Testis (tissue), 3 donors: ENCODE data around the gene SNAI1. TPM values are rescaled to one million over a fixed set of nuclear protein-coding genes. Genes with fewer than 3 reads are reported as not detected.
A peak's percentile ranks its signal among the peaks of the same experiment; 100 is the strongest.
"Not testable (repeated sequence)": the region's sequence is repeated elsewhere in the genome, so short reads cannot be mapped to it uniquely, and the experiment has no call there.

Source experiments
- DNase-seq: peaks from one replicate; pipeline ENCODE4 v3.0.0-alpha.2; 2019
- H3K27ac ChIP-seq, 2 donors: fragments of 200-600 bp; sonication (generic); one replicate each; pipeline ENCODE4 v1.5.1; 2019
- H3K27me3 ChIP-seq: fragments of 200-600 bp; sonication (generic); one replicate; pipeline ENCODE4 v1.5.1; 2019
- H3K36me3 ChIP-seq: fragments of 200-600 bp; sonication (generic); one replicate; pipeline ENCODE4 v1.5.1; 2017; ENCODE audit warnings: low read depth; ENCODE audit errors: missing control alignments
- H3K4me1 ChIP-seq: fragments of 200-600 bp; sonication (generic); one replicate; pipeline ENCODE4 v1.5.1; 2019
- H3K4me3 ChIP-seq, 2 donors: fragments of 200-600 bp; sonication (generic); one replicate each; pipeline ENCODE4 v1.5.1; 2017 to 2019
- H3K9me3 ChIP-seq: fragments of 200-600 bp; sonication (generic); one replicate; pipeline ENCODE4 v1.5.1; 2017
- POLR2A ChIP-seq: fragments of 450-650 bp; IDR thresholded peaks from one replicate; pipeline ENCODE4 v1.6.1; 2017; ENCODE audit warnings: antibody characterized with exemption, mild to moderate bottlenecking, moderate library complexity
- WGBS, 2 donors: methylation state at CpG; one replicate each; pipeline ENCODE4 v1.1.5; 2018; 5-methylcytosine and 5-hydroxymethylcytosine counted together
- intact Hi-C: fragments of 100-400 bp; cut with DNase I; formaldehyde crosslinking; loops from one replicate; pipeline ENCODE4 v1.15.1; 2023; ENCODE audit warnings: low total_unique reads
- polyA plus RNA-seq: library from polyadenylated mRNA; stranded (reverse); fragments of 350-450 nt; fragmentation: Illumina TruSeq; extraction: RNeasy Lipid Tissue Mini Kit (QIAGEN cat#74804); gene quantifications from one replicate; pipeline ENCODE4 v1.2.3, GENCODE V29; 2014; ENCODE audit warnings: low read depth, low replicate concordance; ENCODE audit not compliant: insufficient read depth
- total RNA-seq, 2 donors: library from RNA; depleted of rRNA; stranded (reverse); fragments of >200 nt; gene quantifications; one replicate each; pipeline ENCODE4 v1.2.3, GENCODE V29; 2016
- TF ChIP-seq, protein P1 (sequence below), 3 experiments: fragments of 450-650 bp in 2 of 3; fragments of 200-600 bp in 1 of 3; sonication (generic) in 1 of 3; IDR thresholded peaks; one replicate each; pipeline ENCODE4 v1.5.1; 2016 to 2019; ENCODE audit warnings: antibody characterized with exemption in 3 of 3, mild to moderate bottlenecking in 2 of 3, moderate library complexity in 1 of 3

Gene SNAI1
- total and polyA plus RNA-seq, 3 donors from 2014 or later = 4.0 to 7.6 (median 7.0) TPM

GRCh38 chr20:49951151-49951550 is 31.6 kb upstream of the SNAI1 start:
- Histone ChIP-seq H3K27me3 (no peaks in the 10 kb centered on the region), H3K4me3 (no peak overlapping the region), H3K27ac (no peak overlapping the region), H3K9me3 (no peaks in the 10 kb centered on the region), H3K4me1 (no peaks in the 10 kb centered on the region), H3K36me3 (no peaks in the 10 kb centered on the region)
- 92 to 95% methylated on average over 4 of the region's 4 CpGs for WGBS, 2 donors
- DNase-seq = no peak
- TF ChIP-seq, protein P1, sequence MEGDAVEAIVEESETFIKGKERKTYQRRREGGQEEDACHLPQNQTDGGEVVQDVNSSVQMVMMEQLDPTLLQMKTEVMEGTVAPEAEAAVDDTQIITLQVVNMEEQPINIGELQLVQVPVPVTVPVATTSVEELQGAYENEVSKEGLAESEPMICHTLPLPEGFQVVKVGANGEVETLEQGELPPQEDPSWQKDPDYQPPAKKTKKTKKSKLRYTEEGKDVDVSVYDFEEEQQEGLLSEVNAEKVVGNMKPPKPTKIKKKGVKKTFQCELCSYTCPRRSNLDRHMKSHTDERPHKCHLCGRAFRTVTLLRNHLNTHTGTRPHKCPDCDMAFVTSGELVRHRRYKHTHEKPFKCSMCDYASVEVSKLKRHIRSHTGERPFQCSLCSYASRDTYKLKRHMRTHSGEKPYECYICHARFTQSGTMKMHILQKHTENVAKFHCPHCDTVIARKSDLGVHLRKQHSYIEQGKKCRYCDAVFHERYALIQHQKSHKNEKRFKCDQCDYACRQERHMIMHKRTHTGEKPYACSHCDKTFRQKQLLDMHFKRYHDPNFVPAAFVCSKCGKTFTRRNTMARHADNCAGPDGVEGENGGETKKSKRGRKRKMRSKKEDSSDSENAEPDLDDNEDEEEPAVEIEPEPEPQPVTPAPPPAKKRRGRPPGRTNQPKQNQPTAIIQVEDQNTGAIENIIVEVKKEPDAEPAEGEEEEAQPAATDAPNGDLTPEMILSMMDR (IDR thresholded peaks at IDR 0.05) = no peak
- TF ChIP-seq POLR2A = no peak
- intact Hi-C loops = no loop called here

GRCh38 chr20:49955167-49955566 is 27.6 kb upstream of the SNAI1 start:
- no peak overlapping the region for H3K27ac ChIP-seq
- H3K9me3 ChIP-seq = no peaks in the 10 kb centered on the region
- WGBS, 2 donors = 87 to 97% methylated on average over 3 of the region's 3 CpGs
- intact Hi-C loops = no loop called here
- no peak overlapping the region for H3K4me3 ChIP-seq
- no peak for DNase-seq
- no peaks in the 10 kb centered on the region for H3K36me3 ChIP-seq
- TF ChIP-seq POLR2A = no peak
- TF ChIP-seq, protein P1 (IDR thresholded peaks at IDR 0.05) = no peak
- no peaks in the 10 kb centered on the region for H3K27me3 ChIP-seq
- peaks cover 2% of the 10 kb centered on the region for H3K4me1 ChIP-seq

DNA sequence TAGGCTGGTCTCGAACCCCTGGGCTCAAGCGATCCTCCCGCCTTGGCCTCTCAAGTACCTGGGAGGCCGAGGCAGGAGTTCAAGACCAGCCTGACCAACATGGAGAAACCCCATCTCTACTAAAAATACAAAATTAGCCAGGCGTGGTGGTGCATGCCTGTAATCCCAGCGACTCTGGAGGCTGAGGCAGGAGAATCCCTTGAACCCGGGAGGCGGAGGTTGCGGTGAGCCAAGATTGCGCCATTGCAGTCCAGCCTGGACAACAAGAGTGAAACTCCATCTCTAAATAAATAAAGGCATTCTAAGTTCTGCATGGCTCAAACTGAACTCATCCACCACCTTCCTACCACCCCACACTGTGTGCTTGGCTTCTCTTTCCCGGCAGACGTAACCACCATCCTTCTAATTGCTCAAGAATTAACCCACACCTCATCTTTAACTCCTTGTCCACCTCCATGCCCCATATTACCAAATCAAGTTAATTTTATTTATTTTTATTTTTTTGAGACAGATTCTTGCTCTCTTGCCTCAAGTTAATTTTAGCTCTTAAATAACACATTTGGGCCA is 26.9 kb upstream of the SNAI1 start:
- H3K4me1 ChIP-seq, DNase-seq, H3K9me3 ChIP-seq, H3K27me3 ChIP-seq, H3K27ac ChIP-seq, H3K36me3 ChIP-seq, intact Hi-C loops, H3K4me3 ChIP-seq: not testable (repeated sequence)
- WGBS, 2 donors = 84 to 92% methylated on average over 8 to 12 of the region's 12 CpGs

- intact Hi-C loops = no loop called here
- Histone ChIP-seq H3K4me3 (no peak overlapping the region), H3K27me3 (no peaks in the 10 kb centered on the region), H3K4me1 (peaks cover 2% of the 10 kb centered on the region), H3K27ac (no peak overlapping the region), H3K9me3 (no peaks in the 10 kb centered on the region), H3K36me3 (no peaks in the 10 kb centered on the region)
- WGBS, 2 donors = 87 to 89% methylated on average over 18 of the region's 18 CpGs
- DNase-seq = no peak
- no peak for TF ChIP-seq POLR2A
Measured at GRCh38 chr20:49956689-49957088, 26.1 kb upstream of the SNAI1 start.

DNA sequence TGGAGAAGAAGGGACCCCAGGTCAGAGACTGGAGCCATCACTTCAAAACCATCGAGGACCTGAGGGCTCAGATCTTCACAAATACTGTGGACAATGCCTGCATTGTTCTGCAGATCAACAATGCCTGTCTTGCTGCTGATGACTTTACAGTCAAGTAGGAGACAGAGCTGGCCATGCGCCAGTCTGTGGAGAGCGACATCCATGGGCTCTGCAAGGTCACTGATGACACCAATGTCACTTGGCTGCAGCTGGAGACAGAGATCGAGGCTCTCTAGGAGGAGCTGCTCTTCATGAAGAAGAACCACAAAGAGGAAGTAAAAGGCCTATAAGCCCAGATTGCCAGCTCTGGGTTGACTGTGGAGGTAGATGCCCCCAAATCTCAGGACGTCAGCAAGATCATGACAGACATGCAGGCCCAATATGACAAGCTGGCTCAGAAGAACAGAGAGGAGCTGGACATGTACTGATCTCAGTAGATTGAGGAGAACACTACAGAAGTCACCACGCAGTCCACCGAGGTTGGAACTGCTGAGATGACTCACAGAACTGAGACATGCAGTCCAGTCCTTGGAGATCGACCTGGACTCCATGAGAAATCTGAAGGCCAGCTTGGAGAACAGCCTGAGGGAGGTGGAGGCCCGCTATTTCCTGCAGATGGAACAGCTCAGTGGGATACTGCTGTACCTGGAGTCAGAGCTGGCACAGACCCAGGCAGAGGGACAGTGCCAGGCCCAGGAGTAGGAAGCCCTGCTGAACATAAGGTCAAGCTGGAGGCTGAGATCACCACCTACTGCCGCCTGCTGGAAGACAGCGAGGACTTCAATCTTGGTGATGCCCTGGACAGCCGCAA is 25.5 kb upstream of the SNAI1 start:
- not testable (repeated sequence) for H3K9me3 ChIP-seq, H3K4me1 ChIP-seq

DNA sequence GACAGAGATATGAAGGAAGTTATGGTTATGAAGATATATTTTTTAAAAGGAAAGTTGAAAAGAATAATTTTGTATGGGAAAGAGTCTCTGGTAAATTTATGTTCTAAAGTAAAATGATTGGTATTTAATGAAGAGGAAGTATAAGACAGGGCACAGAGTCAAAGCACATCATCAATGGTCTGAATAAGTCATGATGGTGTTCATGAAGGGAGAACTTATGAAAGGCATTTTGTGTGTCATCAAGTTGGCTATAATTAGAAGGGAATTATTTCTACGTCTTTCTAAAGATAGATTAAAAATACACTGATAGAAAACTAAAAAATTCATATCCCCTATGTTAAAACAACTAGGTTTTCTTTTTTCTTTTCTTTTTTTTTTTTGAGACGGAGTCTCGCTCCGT is 21.4 kb upstream of the SNAI1 start:
- WGBS, 2 donors = 89 to 94% methylated on average over 4 of the region's 4 CpGs
- intact Hi-C loops = no loop called here
- TF ChIP-seq, protein P1 (IDR thresholded peaks at IDR 0.05) = no peak
- TF ChIP-seq POLR2A = no peak
- Histone ChIP-seq H3K36me3 (no peaks in the 10 kb centered on the region), H3K27me3 (no peaks in the 10 kb centered on the region), H3K4me1 (peaks cover 5% of the 10 kb centered on the region), H3K4me3 (no peak overlapping the region), H3K9me3 (no peaks in the 10 kb centered on the region), H3K27ac (no peak overlapping the region)
- no peak for DNase-seq

More for the DNA sequence above, 25.5 kb upstream of the SNAI1 start:
- intact Hi-C loops, H3K27ac ChIP-seq, H3K27me3 ChIP-seq, H3K36me3 ChIP-seq, H3K4me3 ChIP-seq: not testable (repeated sequence)
- peak; percentile 97 for DNase-seq
- WGBS, 2 donors = 74 to 91% methylated on average over 12 of the region's 12 CpGs
